Measurements from ENCODE around the gene MEFV.

DNA sequence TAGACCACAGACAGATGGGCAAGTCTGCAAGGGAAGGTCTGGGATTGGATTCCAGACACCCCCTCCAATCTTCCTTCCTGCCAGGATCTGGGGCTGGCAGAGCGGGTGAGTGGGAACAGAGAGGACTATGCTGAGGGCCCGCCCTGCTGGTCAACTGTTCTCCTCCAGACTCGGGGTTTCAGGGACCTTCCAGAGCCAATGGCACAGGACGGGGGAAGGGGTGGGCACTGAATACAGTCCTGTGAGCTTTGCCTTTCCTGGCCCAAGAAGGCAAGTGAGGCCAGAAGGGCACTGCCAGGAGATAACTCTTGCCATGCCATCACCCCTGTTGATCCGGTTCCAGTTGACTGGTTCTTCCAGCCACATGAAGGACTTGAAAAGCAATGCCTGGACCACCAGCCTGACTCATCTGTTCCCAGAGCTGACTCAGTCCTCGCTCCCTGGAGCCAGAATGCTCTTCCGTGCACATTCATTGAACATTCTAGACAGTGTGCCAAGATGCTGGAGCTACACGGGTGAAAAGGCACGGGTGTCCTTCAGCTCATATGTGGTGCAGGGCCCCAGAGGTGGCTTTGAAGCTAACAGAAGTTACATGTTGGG is 533 bp upstream of the MEFV start:
- TF ChIP-seq SUZ12 (IDR thresholded peaks at IDR 0.05; ENCODE audit: extremely low read depth, insufficient read depth, insufficient read length) = no peak
- no peak for TF ChIP-seq YY1 (IDR thresholded peaks at IDR 0.05; ENCODE audit: insufficient read depth, insufficient read length)
